ENCODE results near the gene TAGAP. TPM values are rescaled to one million over a fixed set of nuclear protein-coding genes. Genes with fewer than 3 reads are reported as not detected.

Gene TAGAP
- total and polyA plus RNA-seq, 9 of the 15 experiments (the other 6 are each of a cell fraction or from before 2014, with no cell fraction given) = 0.07 TPM; not detected in 8

GRCh38 chr6:159086033-159086618 is 41.3 kb upstream of the TAGAP start (continued):
- TF ChIP-seq TEAD4 (IDR thresholded peaks at IDR 0.05; ENCODE audit: low read length) (peak; percentile 49), TEAD4 (CRISPR knock-in tag; IDR thresholded peaks at IDR 0.05; ENCODE audit: borderline replicate concordance) (no peak), ZNF699 (CRISPR knock-in tag; IDR thresholded peaks at IDR 0.05; ENCODE audit: insufficient replicate concordance) (no peak), ARID1B (IDR thresholded peaks at IDR 0.05) (peak; percentile 69), ID3 (CRISPR knock-in tag; IDR thresholded peaks at IDR 0.05) (no peak), ID3 (tag; IDR thresholded peaks at IDR 0.05) (no peak), GTF2B (IDR thresholded peaks at IDR 0.05; ENCODE audit: extremely low read depth, insufficient read length) (no peak), HSF4 (CRISPR knock-in tag; IDR thresholded peaks at IDR 0.05; ENCODE audit: borderline replicate concordance) (no peak)

GRCh38 chr6:159085396-159085895 is 40.7 kb upstream of the TAGAP start:
- POLR2A ChIA-PET = interaction anchor here (0.8 kb wide), 1 partner anchor 155 kb away, joined by 4 read pairs; no protein-coding TSS in a partner anchor
- in situ Hi-C loops (cut with MboI) (no loop called here), intact Hi-C loops (cut with micrococcal nuclease) (no loop called here)
- FAIRE-seq (no peak), ATAC-seq (peak; percentile 60), DNase-seq (ENCODE audit: extremely low read depth in 1 of 4, low spot score in 3 of 4) (no peak)
- H3K4me2 ChIP-seq (ENCODE audit: insufficient read depth, low read length) = peak overlapping the region; percentile 48; the same call in 1 of the 2 replicates
- no peaks in the 10 kb centered on the region for H3K79me2 ChIP-seq (ENCODE audit: control insufficient read depth, insufficient read depth, low read length)
- H3K9ac ChIP-seq (ENCODE audit: insufficient read depth in 1 of 2, low read depth in 2 of 2, low read length in 2 of 2) = no peak overlapping the region
- 30% methylated on average over 7 of the region's 7 CpGs for WGBS (ENCODE audit: insufficient coverage, low coverage, missing lambda C conversion rate)
- no peaks in the 10 kb centered on the region for H3K9me1 ChIP-seq (ENCODE audit: control insufficient read depth, insufficient read depth, low read length)
- H3K36me3 ChIP-seq (ENCODE audit: control insufficient read depth, insufficient read depth, low read length) = no peaks in the 10 kb centered on the region
- H3K27me3 ChIP-seq (ENCODE audit: control insufficient read depth in 2 of 2, insufficient read depth in 2 of 2, low read length in 2 of 2) = peaks cover 3 to 8% of the 10 kb centered on the region in 2 experiments; a peak in 3 of 5 replicates
- no TSS peak for BruUV-seq (replicated peaks)
- no peaks in the 10 kb centered on the region for H4K20me1 ChIP-seq (replicated peaks; ENCODE audit: control insufficient read depth, insufficient read depth, low read length)
- CTCF ChIA-PET (ENCODE audit: low intra/inter-chr PET ratio) = no interaction called here
- H3K27ac ChIP-seq (ENCODE audit: extremely low read depth, low read depth, low read length) = 0 out of 3 replicates have a peak overlapping the region, but pooled peaks have one; percentile 5
- no peak overlapping the region for H3K4me3 ChIP-seq
- peaks cover 0 to 7% of the 10 kb centered on the region in 2 experiments; a peak in 1 of 5 replicates for H3K4me1 ChIP-seq (replicated peaks in 1 of 2; ENCODE audit: control insufficient read depth in 2 of 2, insufficient read depth in 2 of 2, low read length in 2 of 2)
- peak overlapping the region; percentile 35 for H2AFZ ChIP-seq (ENCODE audit: low read depth, low read length)
- no peaks in the 10 kb centered on the region for H3K9me3 ChIP-seq (replicated peaks; ENCODE audit: control insufficient read depth, insufficient read depth, low read depth, low read length)
- TF ChIP-seq FOXK2 (conservative IDR thresholded peaks at IDR 0.05 in 1 of 2, IDR thresholded peaks at IDR 0.05 in 1 of 2; ENCODE audit: low read depth in 2 of 2) (no peak), DLX4 (CRISPR knock-in tag; IDR thresholded peaks at IDR 0.05) (no peak), NCOA2 (IDR thresholded peaks at IDR 0.05; ENCODE audit: partially characterized antibody in 2 of 2) (no peak), HEY1 (CRISPR knock-in tag; IDR thresholded peaks at IDR 0.05; ENCODE audit: borderline replicate concordance) (no peak), ZNF121 (CRISPR knock-in tag; conservative IDR thresholded peaks at IDR 0.05) (no peak), ZNF212 (CRISPR knock-in tag; IDR thresholded peaks at IDR 0.05) (no peak), CBX1 (IDR thresholded peaks at IDR 0.05; ENCODE audit: low read depth) (no peak), NBN (IDR thresholded peaks at IDR 0.05; ENCODE audit: low read depth) (no peak), GTF2F1 (IDR thresholded peaks at IDR 0.05; ENCODE audit: low read depth, low read length) (no peak), BDP1 (IDR thresholded peaks at IDR 0.05; ENCODE audit: insufficient read depth, insufficient read length) (no peak), ZNF232 (CRISPR knock-in tag; IDR thresholded peaks at IDR 0.05) (no peak), HNRNPH1 (optimal IDR thresholded peaks at IDR 0.05; ENCODE audit: low read depth, low read length) (no peak), HSF4 (CRISPR knock-in tag; IDR thresholded peaks at IDR 0.05; ENCODE audit: borderline replicate concordance) (no peak), MTA3 (IDR thresholded peaks at IDR 0.05; ENCODE audit: borderline replicate concordance) (no peak)
